GM12891 (cell line): Measurements from ENCODE around the gene SSH2.

Experiments used
- SPI1 ChIP-seq: IDR thresholded peaks from 2 replicates; pipeline ENCODE4 v1.6.1; 2011; ENCODE audit warnings: low read depth, low read length, control low read depth
- TAF1 ChIP-seq: IDR thresholded peaks from 2 replicates; pipeline ENCODE4 v1.6.1; 2011; ENCODE audit warnings: low read depth, low read length, control low read depth

DNA sequence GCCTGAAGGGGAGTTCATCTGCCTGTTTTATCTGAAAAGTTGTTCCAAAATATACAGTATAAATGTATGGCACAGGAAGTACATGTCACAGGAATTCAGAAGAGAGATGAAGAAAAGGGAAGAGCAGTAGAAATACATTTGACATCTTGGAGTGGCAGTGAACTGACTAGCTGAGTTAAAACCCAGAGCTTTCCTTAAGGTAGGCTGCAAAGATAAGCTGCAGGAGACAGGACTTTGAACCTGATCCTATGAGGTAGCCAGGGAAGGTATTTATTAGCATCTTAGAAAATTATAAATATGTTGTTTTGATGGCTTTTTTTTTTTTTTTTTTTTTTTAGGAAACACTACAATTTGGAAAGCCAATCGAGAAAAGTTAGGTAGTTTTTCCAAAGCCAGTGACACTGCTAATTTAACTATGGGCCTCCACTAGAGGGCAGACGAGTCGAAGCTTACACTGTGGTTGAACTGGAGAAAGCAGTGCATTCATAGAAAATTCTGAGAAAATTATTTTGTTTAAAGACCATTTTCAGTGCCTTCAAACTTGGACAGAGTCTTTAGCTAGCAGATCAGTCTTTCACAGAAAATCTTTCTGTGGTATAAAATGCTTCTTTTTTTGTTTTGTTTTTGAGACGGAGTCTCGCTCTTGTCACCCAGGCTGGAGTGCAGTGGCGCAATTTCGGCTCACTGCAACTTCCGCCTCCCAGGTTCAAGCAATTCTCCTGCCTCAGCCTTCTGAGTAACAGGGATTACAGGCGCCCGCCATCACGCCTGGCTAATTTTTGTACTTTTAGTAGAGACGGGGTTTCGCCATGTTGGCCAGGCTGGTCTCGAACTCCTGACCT lies 122.3 kb downstream of the SSH2 start:
- no peak for TF ChIP-seq TAF1
- no peak for TF ChIP-seq SPI1
